GM12878 (cell line): ENCODE results near the gene SNCAIP.

Experiments used
- CREB1 ChIP-seq: IDR thresholded peaks from 2 replicates; pipeline ENCODE4 v1.6.1; 2012; ENCODE audit warnings: low read depth, mild to moderate bottlenecking, inconsistent platforms
- TF ChIP-seq, protein P1 (sequence below): IDR thresholded peaks from 2 replicates; pipeline ENCODE4 v1.6.1; 2011; ENCODE audit warnings: low read depth, low read length, improper control_type of control experiment, borderline replicate concordance

DNA sequence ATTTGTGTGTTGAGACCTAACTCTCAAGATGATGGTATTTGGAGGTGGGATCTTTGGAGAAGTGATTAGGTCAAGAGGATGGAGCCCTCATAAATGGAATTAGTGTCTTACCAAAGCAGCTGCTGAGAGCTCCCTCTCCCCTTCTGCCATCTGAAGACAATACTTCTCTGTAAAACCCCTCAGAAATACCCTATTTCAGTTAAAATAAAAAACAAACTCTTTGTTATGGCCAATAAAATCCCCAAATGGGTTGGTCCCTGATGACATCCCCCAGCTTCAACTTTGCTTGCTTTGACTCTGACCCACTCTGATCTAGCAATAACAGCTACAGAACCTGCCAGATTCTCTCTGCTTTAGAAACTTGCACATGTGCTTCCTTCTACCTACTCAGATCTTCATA is 100.9 kb downstream of the SNCAIP start:
- TF ChIP-seq, protein P1, sequence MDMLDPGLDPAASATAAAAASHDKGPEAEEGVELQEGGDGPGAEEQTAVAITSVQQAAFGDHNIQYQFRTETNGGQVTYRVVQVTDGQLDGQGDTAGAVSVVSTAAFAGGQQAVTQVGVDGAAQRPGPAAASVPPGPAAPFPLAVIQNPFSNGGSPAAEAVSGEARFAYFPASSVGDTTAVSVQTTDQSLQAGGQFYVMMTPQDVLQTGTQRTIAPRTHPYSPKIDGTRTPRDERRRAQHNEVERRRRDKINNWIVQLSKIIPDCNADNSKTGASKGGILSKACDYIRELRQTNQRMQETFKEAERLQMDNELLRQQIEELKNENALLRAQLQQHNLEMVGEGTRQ: no peak
- TF ChIP-seq CREB1: no peak
